Glomerular visceral epithelial cell (primary cell): ENCODE measurements around the gene CCN5.
A peak's percentile ranks its signal among the peaks of the same experiment; 100 is the strongest.

Source experiments
- DNase-seq: peaks from one replicate; pipeline ENCODE4 v3.0.0-alpha.2; 2016; ENCODE audit errors: extremely low spot score

CCN5 gene

DNA sequence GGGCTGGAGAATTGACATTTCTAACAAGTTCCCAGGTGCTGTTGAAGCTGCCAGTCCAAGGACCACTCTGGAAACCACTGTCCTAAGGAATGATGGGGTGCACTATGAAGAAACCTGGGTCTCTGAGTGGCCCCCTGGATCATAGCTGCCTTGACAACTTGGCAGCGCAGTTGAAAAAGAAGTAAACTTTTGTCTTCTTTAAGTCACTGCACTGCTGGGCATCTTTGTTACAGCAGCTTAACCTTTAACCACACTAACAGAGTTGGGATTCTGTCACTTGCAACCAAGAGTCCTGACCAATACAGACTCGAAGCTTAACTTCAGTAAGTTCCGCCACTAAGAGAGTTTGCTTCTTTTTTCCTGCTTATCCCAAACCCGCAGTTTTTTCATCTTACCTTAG lies 21.9 kb downstream of the CCN5 start:
- no peak for DNase-seq

DNA sequence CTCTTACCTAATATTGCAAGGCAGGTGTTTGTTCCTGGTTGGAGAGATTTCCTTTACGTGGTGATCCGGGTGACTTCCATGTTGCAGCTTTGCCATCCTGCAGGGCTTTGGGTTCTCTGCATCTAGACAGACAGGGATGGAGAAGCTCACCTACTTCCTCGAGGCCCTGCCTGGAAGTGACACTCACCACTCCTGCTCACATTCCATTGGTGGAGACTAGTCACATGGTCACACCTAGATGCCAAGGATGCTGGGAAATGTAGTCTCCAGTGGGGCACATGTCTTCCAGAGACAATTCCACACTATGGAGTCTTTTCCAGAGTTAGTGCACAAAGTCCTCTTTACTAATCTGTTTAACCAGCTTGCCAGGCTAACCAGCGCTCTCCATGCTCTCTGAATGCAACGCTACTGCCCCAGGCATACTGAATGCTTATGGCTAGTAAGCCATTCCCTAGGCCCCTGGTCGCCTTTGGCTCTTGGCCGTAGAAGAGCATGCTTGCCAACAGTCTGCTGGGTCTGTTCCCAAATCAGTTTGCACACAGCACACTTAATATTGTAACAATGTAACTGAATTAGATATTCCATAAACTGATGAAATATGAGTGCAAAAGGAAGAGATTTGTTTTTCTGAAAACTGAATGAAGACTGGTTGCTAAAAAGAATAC lies 23.8 kb downstream of the CCN5 start:
- DNase-seq, result peak; percentile 74

DNA sequence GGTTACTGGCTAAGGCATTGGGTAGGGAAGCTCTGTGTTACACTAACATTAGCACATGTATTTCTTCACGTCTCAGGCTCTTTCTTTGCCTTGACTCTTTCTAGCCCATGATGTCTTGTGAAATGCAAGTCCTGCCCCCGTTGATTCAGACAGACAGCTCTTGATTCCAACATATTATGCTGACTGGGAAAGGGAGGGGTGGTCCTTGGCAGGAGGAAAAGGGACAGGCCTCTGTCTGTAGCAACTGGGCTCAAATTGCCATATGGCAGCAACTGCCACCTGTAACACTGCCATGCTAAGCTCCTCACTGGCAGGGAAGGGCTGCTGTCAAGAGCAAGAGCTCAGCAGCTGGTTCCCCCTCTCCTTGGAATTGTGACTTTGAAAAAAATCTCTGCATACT lies 24.8 kb downstream of the CCN5 start:
- DNase-seq, result no peak

DNA sequence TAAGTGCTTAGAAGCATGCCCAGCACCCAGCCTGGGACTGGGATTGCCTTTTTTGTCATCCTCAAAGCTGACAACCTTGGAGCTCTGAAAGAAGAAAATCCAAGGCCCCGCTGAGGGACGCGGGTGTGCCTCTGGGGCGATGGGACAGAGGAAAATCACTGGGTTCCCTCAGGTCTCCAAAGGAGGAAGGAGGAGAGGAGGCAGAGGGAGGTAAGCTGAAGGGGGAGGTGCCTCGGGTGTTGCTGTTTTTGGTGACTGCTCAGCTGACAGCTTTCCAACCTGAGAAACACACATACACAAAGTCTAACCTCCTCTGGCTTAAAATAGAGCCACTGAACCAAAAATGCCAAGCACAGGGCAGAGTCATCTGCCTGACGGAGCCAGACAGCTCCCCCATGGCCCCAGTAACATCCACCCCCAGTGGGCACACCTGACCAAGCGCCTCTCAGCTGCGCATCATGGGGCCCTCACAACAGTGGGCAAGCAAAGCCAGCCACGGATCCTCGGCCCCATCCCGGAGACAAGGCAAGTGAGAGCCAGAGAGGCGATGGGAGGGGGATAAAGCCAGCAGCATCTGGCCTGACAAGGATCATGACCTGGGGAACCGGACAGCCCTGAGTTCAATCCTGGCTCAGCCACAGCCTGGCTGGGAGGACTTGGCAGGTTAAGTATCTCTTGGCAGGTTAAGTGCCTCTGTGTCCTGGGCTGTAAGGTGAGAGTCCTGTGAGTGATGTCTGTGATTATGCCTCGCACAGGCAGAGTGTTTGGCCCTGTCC lies 27.3 kb downstream of the CCN5 start:
- no peak for DNase-seq

DNA sequence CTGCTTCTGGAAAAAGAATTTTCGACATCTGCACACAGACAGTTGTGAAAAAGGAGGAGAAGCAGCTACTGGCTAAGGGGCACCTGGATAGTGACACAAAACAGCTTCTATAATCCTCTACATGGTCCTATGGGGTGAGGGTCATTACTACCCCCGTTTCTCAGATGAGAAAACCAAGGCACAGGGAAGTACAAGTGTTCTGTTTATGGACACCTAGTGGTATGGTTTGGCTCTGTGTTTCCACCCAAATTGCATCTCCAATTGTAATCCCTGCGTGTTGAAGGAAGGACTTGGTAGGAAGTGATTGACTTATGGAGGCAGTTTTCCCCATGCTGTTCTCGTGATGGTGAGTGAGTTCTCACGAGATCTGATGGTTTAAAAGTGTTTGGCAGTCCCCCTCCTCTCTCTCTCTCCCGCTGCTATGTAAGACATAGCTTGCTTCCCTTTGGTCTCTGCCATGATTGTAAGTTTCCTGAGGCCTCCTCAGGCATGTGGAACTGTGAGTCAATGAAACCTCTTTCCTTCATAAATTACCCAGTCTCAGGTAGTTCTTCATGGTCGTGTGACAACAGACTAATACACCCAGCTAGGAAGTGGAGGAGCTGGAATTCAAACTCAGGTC lies 28.0 kb downstream of the CCN5 start:
- no peak for DNase-seq

DNA sequence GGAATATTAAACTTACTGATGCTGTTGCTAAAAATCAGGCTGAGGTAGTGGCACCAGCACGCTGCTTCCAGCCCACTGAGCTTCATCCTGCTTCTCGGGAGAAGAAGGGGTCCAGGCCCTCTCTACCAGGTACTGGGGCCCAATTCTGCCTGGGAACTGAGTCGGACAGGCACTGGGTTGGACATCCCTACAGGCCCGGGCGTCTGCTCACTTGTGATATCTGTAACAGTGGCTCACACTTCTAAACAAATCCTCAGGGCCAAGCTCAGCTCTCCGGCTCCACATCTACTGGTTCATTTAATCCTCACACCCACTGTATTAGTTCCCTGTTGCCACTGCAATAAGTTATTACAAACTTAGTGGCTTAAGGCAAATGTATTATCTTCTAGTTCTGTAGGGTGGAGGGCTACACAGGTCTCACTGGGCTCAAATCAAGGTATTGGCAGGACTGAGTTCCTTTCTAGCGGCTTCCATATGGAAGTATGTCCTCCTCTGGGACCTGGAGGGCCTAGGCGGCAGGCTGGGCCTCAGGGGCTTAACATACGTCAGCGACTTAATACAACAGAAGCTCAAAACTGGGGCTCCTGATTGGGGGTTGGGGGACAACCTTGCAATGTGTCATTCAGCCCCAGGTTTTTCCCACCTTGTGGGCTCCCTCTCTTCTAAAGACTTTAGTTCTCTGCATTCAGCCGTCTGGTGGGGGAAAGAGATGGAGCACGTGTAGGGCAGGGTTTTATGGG lies 28.9 kb downstream of the CCN5 start:
- no peak for DNase-seq

DNA sequence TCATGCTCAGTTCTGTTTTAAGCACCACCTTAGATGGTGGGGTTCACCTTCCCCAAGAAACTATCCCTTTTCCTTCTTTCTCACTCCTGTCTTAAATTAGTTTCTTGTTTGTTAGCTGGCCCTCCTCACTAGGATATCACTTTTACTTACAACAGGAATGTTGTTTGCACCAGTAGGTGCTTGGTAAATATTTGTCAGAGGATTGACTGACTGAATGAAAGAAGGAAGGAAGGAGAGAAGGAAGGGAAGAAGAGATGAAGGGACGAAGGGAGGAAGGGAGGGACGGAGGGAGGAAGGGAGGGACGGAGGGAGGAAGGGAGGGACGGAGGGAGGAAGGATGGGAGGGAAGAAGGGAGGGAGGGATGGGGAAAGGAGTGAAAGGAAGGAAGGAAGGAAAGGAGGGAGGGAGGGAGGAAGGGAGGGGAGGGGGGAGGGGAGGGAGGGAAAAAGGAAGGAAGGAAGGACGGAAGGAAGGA lies 30.0 kb downstream of the CCN5 start:
- DNase-seq, result no peak

DNA sequence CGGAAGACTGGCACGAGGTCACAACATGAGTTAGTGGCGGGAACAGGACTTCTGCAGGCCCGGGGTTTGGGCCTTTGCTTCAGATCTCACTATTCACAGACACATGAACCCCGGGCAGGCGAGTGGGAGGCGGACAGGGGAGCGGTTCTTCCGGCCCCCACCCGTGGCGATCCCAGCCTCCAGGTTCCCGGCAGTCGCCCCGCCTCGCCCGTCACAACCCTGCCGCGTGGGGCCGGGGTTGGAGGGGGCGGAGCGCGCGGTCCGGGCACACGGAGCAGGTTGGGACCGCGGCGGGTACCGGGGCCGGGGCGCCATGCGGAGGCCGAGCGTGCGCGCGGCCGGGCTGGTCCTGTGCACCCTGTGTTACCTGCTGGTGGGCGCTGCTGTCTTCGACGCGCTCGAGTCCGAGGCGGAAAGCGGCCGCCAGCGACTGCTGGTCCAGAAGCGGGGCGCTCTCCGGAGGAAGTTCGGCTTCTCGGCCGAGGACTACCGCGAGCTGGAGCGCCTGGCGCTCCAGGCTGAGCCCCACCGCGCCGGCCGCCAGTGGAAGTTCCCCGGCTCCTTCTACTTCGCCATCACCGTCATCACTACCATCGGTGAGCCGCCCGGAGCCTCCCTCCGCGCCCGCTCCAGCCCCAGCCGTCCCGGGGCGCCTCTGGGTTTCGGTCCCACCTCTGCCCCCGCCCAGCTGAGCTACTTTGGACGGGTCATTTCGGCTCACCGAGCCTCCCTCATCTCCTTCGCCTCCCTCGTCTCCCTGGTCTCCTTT lies 30.6 kb downstream of the CCN5 start, which contains the start of gene KCNK15:
Gene KCNK15 (plus strand): TSS at position 268 of the 769 bp plus-strand sequence. CDS start 46 bp downstream, at position 314.
- peak; percentile 37 for DNase-seq

DNA sequence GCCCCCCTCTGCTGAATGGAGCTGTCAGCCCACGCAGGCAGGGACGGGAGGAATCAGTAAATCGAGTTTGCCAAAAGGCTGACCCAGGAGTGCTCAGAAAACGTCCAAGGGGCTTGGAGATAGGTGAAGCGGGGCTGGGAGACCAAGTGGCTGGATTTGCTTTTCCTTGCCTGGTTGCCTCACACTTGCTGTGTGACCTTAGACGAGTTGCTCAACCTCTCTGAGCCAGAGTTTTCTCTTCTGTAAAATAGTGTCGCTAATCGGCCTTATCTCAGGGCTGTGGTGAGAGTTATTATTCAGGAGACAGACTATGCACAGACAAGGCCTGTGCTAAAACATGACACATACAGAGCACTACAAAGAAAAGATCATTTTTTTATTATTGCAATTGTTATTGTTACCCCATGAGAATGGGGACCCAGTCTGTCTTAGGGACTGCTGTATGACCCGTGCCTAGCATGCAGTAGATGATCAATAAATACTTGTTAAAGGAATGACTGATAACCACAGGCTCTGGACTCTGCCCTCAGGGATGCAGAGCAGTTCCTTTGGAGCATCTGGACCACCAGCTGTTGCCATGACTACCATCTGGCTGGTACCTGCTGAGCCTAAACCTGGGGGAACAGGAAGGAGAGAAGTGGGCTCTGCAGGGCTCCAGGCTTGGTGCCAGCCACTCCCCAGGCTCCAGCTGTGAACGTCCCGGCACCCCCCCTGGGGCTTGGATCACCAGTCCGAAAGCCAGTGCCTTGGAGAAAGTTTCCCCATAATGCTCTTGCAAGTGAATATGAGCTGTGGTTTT lies 31.4 kb downstream of the CCN5 start:
- DNase-seq, result no peak

DNA sequence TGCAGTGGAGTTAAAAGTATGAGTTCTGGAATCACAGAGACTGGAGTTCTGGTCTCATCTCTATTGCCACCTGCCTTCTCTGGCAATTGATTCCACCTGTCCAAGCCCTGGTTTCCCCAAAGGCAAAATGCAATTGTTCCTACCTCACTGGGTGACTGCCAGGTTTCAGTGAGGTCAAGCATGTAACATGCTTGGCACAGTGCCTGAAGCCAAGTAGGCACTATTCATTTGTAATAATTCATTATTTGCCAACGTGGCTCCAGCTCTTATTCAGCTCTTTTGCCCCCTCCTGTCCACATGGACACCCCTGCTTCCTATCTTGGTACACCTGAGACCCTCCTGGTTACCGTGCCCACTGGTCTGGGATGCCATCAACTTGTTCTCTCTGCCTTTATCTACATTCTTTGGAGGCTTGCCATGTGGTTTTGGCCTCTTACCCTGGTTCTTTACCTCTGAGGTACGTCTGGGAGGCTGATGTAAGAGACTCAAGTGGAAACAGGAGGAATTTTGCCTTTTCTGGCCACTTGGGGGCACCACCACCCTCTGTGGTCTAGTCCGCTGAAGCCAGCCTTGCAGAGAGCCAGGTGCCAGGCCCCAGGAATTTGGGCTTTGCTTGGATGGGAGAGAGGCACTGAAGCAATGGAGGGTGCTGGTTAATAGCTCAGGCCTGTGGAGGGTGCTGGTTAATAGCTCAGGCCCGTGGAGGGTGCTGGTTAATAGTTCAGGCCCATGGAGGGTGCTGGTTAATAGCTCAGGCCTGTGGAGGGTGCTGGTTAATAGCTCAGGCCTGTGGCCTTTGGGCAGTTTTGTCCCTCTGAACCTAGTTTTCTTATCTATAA lies 32.2 kb downstream of the CCN5 start:
- peak; percentile 93 for DNase-seq

DNA sequence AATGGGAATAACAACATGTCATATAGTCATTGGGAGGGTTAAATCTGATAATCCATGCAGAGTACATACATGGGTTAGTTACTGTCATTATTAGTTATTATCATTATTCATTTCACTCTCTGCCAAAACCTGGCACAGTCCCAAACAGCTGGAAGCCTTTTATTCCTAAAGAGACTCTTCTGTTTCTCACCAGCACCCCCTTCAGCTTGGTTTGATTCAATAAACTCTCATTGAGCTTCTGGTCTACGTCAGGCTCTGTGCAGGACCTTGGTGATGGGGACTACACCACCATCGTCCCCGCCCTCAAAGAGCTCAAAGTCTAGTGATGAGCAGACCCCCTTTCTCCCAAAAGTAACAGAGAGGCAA lies 32.8 kb downstream of the CCN5 start:
- DNase-seq, result no peak

DNA sequence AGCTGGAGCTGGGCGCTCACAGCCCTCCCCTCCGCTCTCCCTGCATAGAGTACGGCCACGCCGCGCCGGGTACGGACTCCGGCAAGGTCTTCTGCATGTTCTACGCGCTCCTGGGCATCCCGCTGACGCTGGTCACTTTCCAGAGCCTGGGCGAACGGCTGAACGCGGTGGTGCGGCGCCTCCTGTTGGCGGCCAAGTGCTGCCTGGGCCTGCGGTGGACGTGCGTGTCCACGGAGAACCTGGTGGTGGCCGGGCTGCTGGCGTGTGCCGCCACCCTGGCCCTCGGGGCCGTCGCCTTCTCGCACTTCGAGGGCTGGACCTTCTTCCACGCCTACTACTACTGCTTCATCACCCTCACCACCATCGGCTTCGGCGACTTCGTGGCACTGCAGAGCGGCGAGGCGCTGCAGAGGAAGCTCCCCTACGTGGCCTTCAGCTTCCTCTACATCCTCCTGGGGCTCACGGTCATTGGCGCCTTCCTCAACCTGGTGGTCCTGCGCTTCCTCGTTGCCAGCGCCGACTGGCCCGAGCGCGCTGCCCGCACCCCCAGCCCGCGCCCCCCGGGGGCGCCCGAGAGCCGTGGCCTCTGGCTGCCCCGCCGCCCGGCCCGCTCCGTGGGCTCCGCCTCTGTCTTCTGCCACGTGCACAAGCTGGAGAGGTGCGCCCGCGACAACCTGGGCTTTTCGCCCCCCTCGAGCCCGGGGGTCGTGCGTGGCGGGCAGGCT lies 35.1 kb downstream of the CCN5 start:
- no peak for DNase-seq

DNA sequence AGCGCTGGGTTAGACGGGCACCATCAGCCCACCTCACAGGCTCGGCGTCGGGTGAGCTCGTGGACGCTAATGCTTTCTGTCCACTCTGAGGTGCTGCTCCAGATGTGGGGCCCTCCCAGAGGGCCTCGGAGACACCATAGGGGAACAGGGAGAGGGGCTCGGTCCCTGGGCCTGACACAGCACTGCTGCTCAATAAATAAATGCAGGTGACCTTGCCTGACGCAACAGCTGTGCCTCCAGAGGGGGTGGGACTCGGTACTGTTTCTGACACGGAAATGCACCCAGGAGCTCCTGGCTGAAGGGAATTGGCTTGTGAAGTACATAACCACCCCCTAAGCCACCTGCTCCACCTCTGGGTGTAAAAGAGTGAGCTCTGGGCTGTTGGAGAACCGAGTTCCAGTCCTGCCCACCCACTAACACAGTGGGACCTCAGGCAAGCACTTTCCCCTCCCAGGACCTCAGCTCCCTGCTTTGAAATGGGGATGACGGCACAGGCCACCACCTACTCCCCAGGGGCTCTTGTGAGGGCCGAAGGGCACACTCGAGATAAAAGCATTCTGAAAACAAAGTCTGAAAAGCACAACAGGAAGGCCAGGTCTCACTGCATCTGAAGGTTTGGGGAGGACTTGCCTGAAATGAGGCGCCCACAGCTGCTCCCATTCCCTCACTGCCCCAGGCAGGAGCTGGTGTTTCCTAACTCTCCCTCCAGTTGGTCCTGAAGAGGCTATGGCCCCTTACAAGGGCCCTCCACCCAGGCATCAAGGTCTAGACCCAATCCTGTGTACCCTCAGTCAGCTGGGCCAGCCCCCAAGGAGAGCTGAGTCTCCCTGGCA lies 37.1 kb downstream of the CCN5 start:
- no peak for DNase-seq

DNA sequence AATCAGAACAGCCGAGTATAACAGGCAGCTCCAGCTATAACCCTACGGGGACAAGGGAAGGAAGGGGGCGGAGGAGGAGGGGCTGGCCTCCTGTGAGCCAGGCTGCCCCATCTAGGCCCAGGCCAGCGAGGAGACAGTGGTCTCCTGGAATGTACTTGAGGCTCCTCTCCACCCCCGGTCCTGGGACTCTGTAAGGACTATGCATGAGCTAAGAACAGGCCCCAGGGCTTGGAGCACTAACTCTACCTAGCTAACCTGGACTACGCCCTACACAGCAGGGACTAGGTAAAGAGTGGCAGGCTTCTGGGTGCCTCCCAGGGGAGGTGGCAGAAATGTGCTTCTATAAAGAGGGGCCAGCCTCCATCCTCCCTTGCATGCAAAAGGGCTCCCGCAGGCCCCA lies 39.4 kb downstream of the CCN5 start:
- DNase-seq, result no peak

DNA sequence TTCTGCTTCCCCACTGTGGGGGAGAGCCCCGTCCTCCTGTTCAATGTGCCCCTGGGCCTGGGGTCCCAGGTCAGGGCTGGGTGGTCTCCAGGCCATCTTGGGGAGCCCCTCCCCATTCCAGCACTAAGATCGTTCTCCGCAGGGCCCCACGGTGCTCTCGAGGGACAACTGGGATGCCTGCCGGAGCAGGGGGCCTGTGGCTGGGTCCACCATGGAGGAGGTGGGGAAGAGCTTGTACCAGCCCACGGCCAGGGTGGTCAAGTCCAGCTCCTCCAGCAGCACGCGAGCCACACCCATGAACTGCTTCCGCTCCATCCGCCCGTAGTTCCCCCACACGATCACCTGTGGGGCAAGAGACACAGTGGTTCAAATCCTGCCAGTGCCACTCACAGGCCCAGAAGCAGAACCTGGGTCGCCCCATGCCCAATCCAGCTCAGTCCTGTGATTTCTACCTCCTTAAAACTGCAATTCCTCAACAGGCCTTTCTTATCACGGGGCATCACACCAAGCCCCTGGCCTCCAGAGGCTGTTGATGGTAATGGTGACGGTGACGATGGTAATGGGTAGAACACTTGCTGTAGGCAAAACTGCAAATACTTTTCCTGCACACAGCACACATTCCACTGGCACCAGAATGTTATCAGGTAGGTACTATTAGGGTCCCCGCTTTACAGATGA lies 41.0 kb downstream of the CCN5 start:
- DNase-seq, result no peak

DNA sequence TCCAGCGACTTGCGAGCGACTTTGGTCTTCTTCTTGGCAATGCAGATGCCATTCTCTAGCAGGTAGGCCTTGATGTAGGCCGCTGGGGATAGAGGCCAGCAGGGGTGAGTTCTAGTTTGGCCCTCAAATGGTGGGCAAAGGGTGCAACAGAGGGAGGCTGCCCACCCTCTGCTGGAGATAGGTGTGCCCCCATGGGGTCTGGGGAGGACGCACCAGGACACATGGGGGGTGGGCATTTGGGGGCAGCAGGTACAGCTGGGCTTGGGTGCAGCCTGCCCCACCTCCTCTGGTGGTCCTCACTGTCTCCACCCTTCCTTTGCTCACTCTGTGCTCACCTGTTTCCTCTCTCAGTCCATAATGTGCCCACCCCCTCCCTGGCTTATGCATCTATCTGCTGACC lies 41.8 kb downstream of the CCN5 start:
- DNase-seq, result no peak
